Fibroblast of the aortic adventitia (primary cell): ENCODE data around the gene ESPN. TPM values are rescaled to one million over a fixed set of nuclear protein-coding genes. Genes with fewer than 3 reads are reported as not detected.
"Not testable (repeated sequence)": the region's sequence is repeated elsewhere in the genome, so short reads cannot be mapped to it uniquely, and the experiment has no call there.

ENCODE experiments used
- DNase-seq: peaks from one replicate; pipeline ENCODE4 v3.0.0-alpha.2; 2010; ENCODE audit warnings: low read depth
- H3K4me3 ChIP-seq: 2 replicates; pipeline ENCODE4 v1.5.1; 2011; ENCODE audit warnings: low read depth, mild to moderate bottlenecking, control low read depth, low read length, moderate library complexity
- total RNA-seq: library from RNA; depleted of rRNA; stranded (reverse); fragments of >200 nt; gene quantifications from 2 replicates; pipeline ENCODE4 v1.2.3, GENCODE V29; 2012; ENCODE audit warnings: low replicate concordance
- TF ChIP-seq, protein P1 (sequence below): IDR thresholded peaks from 2 replicates; pipeline ENCODE4 v1.5.1; 2011; ENCODE audit warnings: mild to moderate bottlenecking, low read length, control low read depth, inconsistent platforms; ENCODE audit not compliant: insufficient read depth

The ESPN gene
- total RNA-seq, 1 donor: not detected

DNA sequence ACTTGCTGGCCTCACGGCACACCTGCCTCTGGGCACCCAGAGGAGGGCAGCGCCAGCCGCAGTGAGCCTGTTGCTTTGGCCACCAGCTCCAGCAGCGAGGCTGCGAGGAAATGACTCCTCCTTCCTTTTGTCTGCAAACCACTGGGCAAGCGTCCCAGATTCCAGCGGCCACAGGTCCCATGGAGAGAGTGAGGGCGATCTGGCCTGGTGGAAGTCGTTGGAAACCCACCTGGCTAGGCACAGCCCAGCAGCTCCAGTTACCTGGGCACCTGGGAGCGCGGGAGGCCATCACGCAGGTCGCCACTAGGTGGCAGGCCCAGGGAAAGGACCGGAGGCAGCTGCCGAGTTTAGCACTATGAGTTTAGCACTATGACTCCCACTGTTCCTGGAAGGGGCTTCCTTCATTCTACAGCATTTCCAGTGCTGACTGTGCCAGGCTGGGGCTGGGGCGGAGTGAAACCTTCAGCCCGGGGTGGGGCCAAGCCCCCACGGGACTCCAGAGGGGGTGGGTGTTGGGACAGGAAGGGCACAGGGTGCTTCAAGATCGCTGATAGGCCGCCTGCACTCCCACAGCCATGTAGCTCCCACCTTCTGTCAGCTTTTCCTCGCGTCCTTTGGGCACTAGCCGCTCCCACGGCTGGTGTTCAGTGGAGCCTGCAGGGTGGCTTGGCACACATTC is 1.1 kb upstream of the ESPN start:
- peak; percentile 60 for DNase-seq
- no peak overlapping the region for H3K4me3 ChIP-seq
- TF ChIP-seq, protein P1, sequence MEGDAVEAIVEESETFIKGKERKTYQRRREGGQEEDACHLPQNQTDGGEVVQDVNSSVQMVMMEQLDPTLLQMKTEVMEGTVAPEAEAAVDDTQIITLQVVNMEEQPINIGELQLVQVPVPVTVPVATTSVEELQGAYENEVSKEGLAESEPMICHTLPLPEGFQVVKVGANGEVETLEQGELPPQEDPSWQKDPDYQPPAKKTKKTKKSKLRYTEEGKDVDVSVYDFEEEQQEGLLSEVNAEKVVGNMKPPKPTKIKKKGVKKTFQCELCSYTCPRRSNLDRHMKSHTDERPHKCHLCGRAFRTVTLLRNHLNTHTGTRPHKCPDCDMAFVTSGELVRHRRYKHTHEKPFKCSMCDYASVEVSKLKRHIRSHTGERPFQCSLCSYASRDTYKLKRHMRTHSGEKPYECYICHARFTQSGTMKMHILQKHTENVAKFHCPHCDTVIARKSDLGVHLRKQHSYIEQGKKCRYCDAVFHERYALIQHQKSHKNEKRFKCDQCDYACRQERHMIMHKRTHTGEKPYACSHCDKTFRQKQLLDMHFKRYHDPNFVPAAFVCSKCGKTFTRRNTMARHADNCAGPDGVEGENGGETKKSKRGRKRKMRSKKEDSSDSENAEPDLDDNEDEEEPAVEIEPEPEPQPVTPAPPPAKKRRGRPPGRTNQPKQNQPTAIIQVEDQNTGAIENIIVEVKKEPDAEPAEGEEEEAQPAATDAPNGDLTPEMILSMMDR: peak; percentile 65

GRCh38 chr1:6424000-6424565 is 493 bp upstream of the ESPN start:
- no peak overlapping the region for H3K4me3 ChIP-seq
- TF ChIP-seq, protein P1: peak; percentile 17
- no peak for DNase-seq

- TF ChIP-seq, protein P1: no peak
- DNase-seq: no peak
- H3K4me3 ChIP-seq: no peak overlapping the region
These were observed 1.1 kb downstream of the ESPN start for GRCh38 chr1:6425658-6426057.

GRCh38 chr1:6426277-6426971 is 1.8 kb downstream of the ESPN start:
- TF ChIP-seq, protein P1: no peak

GRCh38 chr1:6426972-6427350 is 2.4 kb downstream of the ESPN start:
- H3K4me3 ChIP-seq: no peak overlapping the region
- TF ChIP-seq, protein P1: no peak
- no peak for DNase-seq

More at GRCh38 chr1:6426277-6426971, 1.8 kb downstream of the ESPN start:
- DNase-seq: no peak
- H3K4me3 ChIP-seq: no peak overlapping the region

DNA sequence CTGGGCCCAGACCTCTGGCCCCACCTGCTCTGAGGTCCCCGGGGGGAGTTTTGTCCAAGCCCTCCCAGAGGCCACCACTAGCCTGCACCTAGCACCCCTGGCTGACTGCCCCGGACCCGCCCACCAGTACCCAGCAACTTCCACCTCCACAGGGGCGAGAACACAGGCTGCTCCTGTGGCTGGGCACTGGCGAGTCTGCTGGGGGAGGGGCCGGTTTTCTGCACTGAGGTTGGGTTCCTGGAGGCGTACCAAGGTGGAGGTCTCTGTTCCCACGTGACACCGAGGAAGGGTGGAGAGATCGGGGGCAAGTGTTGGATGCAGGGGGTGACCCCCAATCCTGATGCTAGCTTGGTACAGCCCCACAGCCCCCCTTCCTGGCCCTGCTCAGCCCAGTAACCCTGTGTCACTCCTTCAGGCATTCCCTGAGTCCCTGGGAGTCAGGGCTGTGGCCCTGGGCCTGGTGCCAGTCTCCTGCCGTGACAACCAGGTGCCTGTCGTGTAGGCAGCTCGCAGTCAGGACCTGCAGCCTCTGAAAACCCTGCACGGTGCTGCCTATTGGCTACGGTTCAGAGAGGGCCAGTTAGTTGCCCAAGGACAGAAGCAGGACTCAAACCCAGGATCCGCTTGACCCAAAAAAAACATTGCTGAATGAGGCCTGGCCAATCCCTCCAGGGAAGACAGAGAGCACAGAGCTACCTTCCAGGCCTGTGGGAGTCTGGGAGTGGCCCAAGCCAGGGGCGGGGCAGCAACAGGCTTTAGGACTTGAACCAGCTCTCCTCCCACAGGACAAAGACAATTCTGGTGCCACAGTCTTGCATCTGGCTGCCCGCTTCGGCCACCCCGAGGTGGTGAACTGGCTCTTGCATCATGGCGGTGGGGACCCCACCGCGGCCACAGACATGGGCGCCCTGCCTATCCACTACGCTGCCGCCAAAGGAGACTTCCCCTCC is 3.1 kb downstream of the ESPN start:
- no peak overlapping the region for H3K4me3 ChIP-seq
- DNase-seq: no peak
- TF ChIP-seq, protein P1: no peak

DNA sequence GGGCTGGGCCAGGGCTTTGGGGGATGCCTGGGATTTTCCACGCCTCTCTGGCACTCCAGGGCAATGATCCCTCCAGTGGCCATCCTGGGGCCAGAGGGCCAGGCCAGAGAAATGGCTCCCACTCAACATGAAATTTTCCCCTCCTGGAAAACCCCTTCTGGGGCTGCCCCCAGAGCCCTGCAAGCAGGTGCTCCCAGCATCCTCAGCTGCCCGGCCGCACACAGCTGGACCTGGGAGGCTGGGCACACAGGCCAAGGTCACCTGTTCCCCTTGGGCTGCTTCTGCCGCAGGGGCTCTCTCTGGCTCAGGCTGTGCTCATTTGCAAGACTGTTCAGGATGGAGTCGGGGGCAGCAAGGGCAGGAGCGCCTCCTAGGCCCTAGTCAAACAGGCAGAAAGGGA is 3.9 kb downstream of the ESPN start:
- DNase-seq, H3K4me3 ChIP-seq: not testable (repeated sequence)

GRCh38 chr1:6429660-6430411 is 5.3 kb downstream of the ESPN start:
- H3K4me3 ChIP-seq: not testable (repeated sequence)

More at GRCh38 chr1:6429660-6430411, 5.3 kb downstream of the ESPN start:
- not testable (repeated sequence) for DNase-seq
